D721Med (cell line): Measurements from ENCODE around the gene PTGER1.

ENCODE experiments used
- DNase-seq: peaks from one replicate; pipeline ENCODE4 v3.0.0; 2011; ENCODE audit warnings: low spot score; ENCODE audit not compliant: insufficient read length
- FAIRE-seq: peaks from 2 replicates; lab custom pipeline; 2011; peaks lifted over from hg19 to GRCh38; lab: Jason Lieb, UNC
- TF ChIP-seq, protein P1 (sequence below): IDR thresholded peaks from 2 replicates; pipeline ENCODE4 v1.5.1; 2012; ENCODE audit warnings: mild to moderate bottlenecking, control low read depth; ENCODE audit not compliant: insufficient read depth; ENCODE audit errors: missing control alignments

The PTGER1 gene

DNA sequence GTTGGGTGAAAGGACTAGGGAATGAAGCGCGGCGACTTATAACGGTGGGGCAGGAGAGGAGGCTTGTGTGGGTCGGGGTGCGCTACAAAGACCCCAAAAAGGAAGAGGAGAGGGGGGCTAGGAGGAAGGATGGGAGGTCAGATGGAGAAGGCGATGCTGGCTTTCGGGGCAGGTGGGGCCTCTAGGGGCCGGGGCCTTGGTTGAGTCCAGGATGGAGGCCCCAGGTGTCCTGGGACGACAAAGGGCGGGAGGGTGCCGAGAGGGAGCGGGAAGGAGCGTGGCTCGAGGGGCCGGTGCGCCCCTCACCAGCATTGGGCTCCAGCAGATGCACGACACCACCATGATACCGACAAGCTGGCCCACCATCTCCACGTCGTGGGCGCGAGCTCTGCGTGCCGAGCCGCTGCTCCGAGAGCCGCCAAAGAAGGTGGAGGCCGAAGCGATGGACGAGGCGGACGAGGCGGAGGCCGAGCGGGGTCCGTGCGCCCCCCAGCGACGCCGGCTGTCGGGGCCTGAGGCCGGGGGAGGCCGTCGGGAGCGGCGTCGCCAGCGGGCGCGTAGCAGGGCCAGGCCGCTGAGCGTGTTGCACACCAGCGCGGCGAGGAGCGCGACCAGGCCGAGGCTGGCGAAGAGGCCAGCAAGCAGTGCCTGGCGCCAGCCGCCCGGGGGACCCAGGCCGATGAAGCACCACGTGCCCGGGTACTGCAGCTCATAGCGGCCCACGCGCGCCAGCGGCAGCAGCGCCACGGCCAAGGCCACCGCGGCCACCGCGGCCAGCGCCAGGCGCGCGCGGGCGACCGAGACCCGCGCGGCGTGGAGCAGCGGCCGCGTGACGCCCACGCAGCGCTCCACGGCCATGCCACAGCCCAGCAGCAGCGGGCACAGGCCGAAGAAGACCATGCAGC, 1.8 kb downstream of the PTGER1 start:
- DNase-seq (no peak), FAIRE-seq (no peak)
- TF ChIP-seq, protein P1, sequence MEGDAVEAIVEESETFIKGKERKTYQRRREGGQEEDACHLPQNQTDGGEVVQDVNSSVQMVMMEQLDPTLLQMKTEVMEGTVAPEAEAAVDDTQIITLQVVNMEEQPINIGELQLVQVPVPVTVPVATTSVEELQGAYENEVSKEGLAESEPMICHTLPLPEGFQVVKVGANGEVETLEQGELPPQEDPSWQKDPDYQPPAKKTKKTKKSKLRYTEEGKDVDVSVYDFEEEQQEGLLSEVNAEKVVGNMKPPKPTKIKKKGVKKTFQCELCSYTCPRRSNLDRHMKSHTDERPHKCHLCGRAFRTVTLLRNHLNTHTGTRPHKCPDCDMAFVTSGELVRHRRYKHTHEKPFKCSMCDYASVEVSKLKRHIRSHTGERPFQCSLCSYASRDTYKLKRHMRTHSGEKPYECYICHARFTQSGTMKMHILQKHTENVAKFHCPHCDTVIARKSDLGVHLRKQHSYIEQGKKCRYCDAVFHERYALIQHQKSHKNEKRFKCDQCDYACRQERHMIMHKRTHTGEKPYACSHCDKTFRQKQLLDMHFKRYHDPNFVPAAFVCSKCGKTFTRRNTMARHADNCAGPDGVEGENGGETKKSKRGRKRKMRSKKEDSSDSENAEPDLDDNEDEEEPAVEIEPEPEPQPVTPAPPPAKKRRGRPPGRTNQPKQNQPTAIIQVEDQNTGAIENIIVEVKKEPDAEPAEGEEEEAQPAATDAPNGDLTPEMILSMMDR = no peak

DNA sequence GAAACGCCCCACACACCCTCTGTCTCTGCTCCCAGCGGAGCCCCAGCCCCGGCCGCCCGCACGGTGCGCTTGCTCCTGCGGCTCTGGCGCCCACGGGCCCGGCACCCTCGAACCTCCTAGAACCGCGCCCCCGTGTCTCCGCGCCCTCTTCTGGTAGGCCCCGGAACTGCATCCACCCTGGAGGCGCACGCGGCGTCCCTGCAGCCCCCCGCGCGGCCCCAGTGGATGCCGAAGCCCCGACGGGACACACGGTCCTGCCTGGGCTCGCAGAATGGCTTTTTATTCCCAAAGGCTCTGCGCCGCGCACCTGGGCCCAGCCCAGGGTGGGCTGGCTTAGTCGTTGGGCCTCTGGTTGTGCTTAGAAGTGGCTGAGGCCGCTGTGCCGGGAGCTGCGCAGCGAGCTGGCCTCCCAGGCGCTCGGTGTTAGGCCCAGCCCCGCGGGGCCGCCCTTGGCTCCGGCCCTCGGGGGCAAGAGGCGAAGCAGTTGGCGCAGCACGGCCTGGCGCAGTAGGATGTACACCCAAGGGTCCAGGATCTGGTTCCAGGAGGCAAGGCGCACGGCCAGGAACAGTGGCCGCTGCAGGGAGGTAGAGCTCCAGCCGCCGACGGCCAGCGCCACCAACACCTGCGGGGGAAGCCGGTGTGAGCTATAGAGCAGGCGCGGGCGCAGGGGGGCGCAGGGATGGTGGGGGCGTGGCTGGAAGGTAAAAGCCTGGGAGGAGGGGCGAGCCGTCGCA, 2.8 kb downstream of the PTGER1 start:
- peak; percentile 95 for DNase-seq
- TF ChIP-seq, protein P1 = peak; percentile 59
- FAIRE-seq = no peak

DNA sequence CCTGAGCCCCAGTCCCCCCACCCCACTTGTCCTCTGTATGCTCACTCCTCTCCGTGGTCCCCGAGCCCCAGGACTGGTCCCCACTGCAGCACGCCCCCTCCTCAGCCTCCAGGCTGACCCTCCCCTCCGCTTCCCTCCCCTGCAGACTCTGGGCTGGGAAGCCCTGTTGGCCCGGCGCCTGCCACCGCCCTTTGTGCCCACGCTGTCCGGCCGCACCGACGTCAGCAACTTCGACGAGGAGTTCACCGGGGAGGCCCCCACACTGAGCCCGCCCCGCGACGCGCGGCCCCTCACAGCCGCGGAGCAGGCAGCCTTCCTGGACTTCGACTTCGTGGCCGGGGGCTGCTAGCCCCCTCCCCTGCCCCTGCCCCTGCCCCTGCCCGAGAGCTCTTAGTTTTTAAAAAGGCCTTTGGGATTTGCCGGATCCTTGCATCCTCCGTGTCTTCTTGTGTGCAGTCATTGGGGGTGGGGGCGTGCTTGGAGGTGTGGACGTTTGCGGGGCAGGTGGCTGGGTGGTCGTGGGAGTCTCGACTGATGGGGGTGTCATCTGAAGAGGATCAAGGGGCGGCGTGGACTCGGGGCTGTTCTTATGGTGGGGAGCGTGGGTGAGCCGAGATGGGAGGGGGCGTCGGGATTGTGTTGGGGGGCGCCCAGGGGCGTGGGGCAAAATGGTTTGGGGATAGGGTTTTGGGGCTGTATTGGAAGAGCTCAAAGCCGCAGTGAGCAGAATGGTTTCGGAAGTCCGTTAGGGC, 3.5 kb downstream of the PTGER1 start:
- FAIRE-seq = no peak
- TF ChIP-seq, protein P1 = no peak
- no peak for DNase-seq

DNA sequence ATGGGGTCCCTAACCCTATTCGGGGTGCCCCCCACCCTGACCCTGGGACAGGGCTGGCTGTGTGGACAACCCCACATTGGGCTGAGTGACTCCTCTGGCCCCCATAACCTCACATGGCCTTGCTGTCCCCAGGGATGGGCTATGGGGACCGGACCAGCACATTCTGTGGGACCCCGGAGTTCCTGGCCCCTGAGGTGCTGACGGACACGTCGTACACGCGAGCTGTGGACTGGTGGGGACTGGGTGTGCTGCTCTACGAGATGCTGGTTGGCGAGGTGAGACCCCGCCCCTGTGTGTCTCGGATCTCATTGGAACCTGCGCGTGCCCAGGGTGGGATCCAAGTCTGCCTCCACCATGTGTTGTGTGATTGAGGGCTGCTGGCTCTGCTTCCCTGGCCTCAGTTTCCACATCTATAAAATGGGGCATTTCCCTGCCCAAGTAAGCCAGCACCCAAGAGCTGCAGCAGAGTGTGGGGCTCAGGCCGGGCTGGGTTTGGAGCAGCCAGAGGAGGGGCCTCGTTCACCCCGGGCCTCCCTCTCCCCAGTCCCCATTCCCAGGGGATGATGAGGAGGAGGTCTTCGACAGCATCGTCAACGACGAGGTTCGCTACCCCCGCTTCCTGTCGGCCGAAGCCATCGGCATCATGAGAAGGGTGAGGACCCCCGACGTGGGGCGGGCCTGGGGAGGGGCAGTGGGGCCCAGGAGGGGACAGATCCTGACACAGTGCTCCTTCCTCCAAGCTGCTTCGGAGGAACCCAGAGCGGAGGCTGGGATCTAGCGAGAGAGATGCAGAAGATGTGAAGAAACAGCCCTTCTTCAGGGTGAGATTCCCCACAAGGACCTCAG, 4.9 kb downstream of the PTGER1 start:
- DNase-seq (no peak), FAIRE-seq (no peak)

DNA sequence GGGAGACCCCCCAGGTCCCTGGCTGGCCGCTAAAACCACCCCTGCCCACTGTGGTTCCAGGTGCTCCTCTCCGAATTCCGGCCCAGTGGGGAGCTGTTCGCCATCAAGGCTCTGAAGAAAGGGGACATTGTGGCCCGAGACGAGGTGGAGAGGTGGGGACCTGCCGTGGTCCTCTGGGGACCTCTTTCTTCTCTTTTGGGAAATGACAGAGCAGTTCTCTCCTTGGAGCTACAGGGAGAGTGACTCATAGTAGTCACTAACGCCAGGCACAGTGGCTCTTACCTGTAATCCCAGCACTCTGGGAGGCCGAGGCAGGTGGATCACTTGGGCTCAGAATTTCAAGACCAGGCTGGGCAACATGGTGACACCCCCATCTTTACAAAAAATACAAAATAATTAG, 7.3 kb downstream of the PTGER1 start:
- FAIRE-seq = no peak
- TF ChIP-seq, protein P1 = no peak

More for the DNA sequence above, 4.9 kb downstream of the PTGER1 start:
- TF ChIP-seq, protein P1 = no peak

DNA sequence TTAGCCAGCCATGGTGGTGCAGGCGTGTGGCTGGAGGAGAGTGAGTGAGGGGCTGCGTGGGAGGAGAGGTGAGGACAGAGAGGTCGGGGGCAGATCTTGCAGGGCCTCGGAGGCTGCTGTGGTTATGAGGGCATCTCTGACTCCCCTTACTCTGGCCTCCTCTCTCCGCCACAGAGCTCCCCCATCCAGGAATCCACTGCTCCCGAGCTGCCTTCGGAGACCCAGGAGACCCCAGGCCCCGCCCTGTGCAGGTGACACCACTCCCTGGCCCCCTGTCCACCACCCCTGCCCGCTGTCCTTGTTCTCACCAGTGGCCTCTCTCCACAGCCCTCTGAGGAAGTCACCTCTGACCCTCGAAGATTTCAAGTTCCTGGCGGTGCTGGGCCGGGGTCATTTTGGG, 7.8 kb downstream of the PTGER1 start:
- TF ChIP-seq, protein P1 = no peak
- DNase-seq = no peak
- no peak for FAIRE-seq

More for the DNA sequence above, 7.3 kb downstream of the PTGER1 start:
- DNase-seq = no peak
